ENCODE measurements around the gene CAPZA1. TPM values are rescaled to one million over a fixed set of nuclear protein-coding genes. Genes with fewer than 3 reads are reported as not detected.

CAPZA1 gene
- total and polyA plus RNA-seq, 2 experiments from 2014 or later = 109 to 177 TPM

DNA sequence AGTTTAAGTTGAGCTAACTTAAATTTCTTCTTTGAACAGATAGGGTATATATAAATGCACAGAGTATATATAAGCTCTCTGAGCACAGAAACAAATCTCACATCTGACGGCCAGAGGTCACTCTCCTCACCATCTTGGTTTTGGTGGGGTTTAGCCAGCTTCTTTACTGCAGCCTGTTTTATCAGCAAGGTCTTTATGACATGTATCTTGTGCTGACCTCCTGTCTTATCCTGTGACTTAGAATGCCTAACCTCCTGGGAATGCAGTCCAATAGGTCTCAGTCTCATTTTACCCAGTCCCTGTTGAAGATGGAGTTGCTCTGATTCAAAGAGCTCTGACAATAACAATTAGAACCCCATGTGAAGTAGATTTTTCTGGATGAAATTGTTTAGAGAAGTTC is 53.2 kb downstream of the CAPZA1 start:
- H3K4me3 ChIP-seq = no peak overlapping the region
- no peaks in the 10 kb centered on the region for H3K9me3 ChIP-seq (ENCODE audit: low read depth)
- H2AFZ ChIP-seq = no peak overlapping the region
- 74% methylated on average over 1 of the region's 1 CpG for WGBS (ENCODE audit: low lambda C conversion rate, missing lambda C conversion rate)
- H3K9me2 ChIP-seq (replicated peaks; ENCODE audit: insufficient read depth) = no peaks in the 10 kb centered on the region
- H4K20me1 ChIP-seq (ENCODE audit: insufficient read depth, poor library complexity, severe bottlenecking) = no peaks in the 10 kb centered on the region
- H3K27me3 ChIP-seq = no peaks in the 10 kb centered on the region
- H3K36me3 ChIP-seq (replicated peaks; ENCODE audit: insufficient read depth, low read depth) = no peaks in the 10 kb centered on the region
- no peak for DNase-seq (ENCODE audit: low spot score)
- peak overlapping the region; percentile 81 for H3K4me2 ChIP-seq
- TF ChIP-seq, protein P1, sequence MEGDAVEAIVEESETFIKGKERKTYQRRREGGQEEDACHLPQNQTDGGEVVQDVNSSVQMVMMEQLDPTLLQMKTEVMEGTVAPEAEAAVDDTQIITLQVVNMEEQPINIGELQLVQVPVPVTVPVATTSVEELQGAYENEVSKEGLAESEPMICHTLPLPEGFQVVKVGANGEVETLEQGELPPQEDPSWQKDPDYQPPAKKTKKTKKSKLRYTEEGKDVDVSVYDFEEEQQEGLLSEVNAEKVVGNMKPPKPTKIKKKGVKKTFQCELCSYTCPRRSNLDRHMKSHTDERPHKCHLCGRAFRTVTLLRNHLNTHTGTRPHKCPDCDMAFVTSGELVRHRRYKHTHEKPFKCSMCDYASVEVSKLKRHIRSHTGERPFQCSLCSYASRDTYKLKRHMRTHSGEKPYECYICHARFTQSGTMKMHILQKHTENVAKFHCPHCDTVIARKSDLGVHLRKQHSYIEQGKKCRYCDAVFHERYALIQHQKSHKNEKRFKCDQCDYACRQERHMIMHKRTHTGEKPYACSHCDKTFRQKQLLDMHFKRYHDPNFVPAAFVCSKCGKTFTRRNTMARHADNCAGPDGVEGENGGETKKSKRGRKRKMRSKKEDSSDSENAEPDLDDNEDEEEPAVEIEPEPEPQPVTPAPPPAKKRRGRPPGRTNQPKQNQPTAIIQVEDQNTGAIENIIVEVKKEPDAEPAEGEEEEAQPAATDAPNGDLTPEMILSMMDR (IDR thresholded peaks at IDR 0.05; ENCODE audit: poor library complexity) = no peak
- TF ChIP-seq EZH2phosphoT487 (IDR thresholded peaks at IDR 0.05; ENCODE audit: low read depth, severe bottlenecking, unreplicated experiment) (no peak), EZH2 (IDR thresholded peaks at IDR 0.05; ENCODE audit: borderline replicate concordance) (no peak)
- peaks cover 26% of the 10 kb centered on the region for H3K79me2 ChIP-seq
- peak overlapping the region; percentile 99 for H3K27ac ChIP-seq
- peaks cover 19% of the 10 kb centered on the region for H3K4me1 ChIP-seq (ENCODE audit: insufficient read depth)

DNA sequence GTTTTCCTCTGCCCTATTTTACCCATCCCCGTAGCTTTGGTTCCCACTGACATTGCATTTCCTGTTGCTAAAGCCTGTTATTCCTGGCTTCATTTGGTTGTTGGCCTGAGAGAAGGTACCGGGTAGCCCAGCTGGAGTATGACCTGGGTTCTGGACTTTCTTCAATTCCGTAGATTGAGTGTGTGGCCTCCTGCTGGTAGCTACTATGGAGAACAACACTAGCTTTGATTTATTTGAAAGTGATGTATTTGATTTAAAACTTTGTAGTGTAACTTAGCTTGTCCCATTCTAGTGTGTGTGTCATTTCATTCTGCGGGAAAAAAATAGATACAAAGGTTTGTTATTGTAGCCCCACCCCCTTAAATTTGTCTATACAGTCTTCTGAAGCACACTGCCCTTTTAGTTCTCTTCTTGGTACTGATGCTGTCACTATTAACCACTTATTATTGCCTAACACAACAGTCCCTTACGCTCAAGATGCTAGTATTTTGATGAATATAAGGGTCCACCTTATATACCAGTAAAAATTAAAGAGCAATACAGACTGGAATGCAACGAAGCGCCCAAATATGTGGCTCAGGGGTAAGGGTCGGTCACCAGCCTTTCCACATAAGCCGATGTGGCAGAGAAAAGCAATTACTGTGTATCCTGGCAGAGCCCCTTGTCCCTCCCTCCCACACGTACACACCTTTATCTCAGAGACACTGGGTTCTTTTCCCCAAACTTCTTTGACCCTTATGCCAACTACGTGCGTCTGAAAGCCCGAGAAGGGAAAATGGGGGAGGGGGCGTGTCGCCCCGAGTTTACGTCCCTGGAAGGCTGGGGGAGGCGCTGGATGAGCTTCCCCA is 54.2 kb downstream of the CAPZA1 start:
- H3K27ac ChIP-seq = peak overlapping the region; percentile 99
- 12% methylated on average over 17 of the region's 18 CpGs for WGBS (ENCODE audit: low lambda C conversion rate, missing lambda C conversion rate)
- H3K27me3 ChIP-seq = no peaks in the 10 kb centered on the region
- TF ChIP-seq EZH2 (IDR thresholded peaks at IDR 0.05; ENCODE audit: borderline replicate concordance) (no peak), EZH2phosphoT487 (IDR thresholded peaks at IDR 0.05; ENCODE audit: low read depth, severe bottlenecking, unreplicated experiment) (no peak)
- TF ChIP-seq, protein P1 (IDR thresholded peaks at IDR 0.05; ENCODE audit: poor library complexity) = peak; percentile 48
- H3K4me2 ChIP-seq = peak overlapping the region; percentile 81
- H3K9me2 ChIP-seq (replicated peaks; ENCODE audit: insufficient read depth) = no peaks in the 10 kb centered on the region
- peak; percentile 54 for DNase-seq (ENCODE audit: low spot score)
- no peaks in the 10 kb centered on the region for H3K9me3 ChIP-seq (ENCODE audit: low read depth)
- no peaks in the 10 kb centered on the region for H3K36me3 ChIP-seq (replicated peaks; ENCODE audit: insufficient read depth, low read depth)
- H3K4me1 ChIP-seq (ENCODE audit: insufficient read depth) = peaks cover 19% of the 10 kb centered on the region
- peak overlapping the region; percentile 19 for H2AFZ ChIP-seq
- H3K79me2 ChIP-seq = peaks cover 36% of the 10 kb centered on the region
- H4K20me1 ChIP-seq (ENCODE audit: insufficient read depth, poor library complexity, severe bottlenecking) = no peaks in the 10 kb centered on the region
- H3K4me3 ChIP-seq = peak overlapping the region; percentile 78

DNA sequence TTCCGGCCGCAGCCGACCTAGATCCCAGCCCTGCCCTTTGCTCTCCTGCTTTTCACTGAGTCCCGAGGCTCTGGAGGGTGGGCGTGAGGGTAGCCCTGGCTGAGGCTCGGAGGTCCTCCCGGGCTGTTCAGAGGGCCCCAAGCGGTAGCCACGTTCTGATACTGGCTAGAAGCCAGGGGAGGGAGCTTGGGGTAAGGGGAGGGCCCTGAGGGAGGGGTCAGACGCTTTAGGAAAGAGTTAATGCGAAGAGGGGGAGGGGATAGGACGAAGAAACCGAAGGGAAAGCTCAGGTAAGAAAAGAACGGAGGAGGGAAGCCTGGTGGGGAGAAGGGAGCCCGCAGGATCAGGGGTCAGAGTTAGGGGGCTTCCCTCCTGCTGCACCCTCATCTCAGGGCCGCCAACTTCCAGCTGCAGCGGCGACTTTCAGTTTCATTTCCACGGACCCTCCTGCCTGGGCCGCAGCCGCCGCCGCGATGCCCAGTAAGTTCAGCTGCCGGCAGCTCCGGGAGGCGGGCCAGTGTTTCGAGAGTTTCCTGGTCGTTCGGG is 54.9 kb downstream of the CAPZA1 start, which contains the start of gene MOV10:
Gene MOV10, plus strand, starts transcription at position 220 of the 546 bp plus-strand sequence. Its CDS starts 254 bp downstream, at position 474.
- H3K4me2 ChIP-seq = peak within 1 kb of the TSS; percentile 81
- H3K9me3 ChIP-seq (ENCODE audit: low read depth) = no peaks in the 10 kb centered on the region
- no peaks in the 10 kb centered on the region for H3K36me3 ChIP-seq (replicated peaks; ENCODE audit: insufficient read depth, low read depth)
- no peaks in the 10 kb centered on the region for H3K27me3 ChIP-seq
- peaks cover 2% of the 10 kb centered on the region for H4K20me1 ChIP-seq (ENCODE audit: insufficient read depth, poor library complexity, severe bottlenecking)
- under 1% methylated on average over 27 of the region's 30 CpGs for WGBS (ENCODE audit: low lambda C conversion rate, missing lambda C conversion rate)
- no peaks in the 10 kb centered on the region for H3K9me2 ChIP-seq (replicated peaks; ENCODE audit: insufficient read depth)
- peak within 1 kb of the TSS; percentile 99 for H3K27ac ChIP-seq
- TF ChIP-seq EZH2phosphoT487 (IDR thresholded peaks at IDR 0.05; ENCODE audit: low read depth, severe bottlenecking, unreplicated experiment) = no peak
- TF ChIP-seq, protein P1 (IDR thresholded peaks at IDR 0.05; ENCODE audit: poor library complexity) = no peak
- no peak for TF ChIP-seq EZH2 (IDR thresholded peaks at IDR 0.05; ENCODE audit: borderline replicate concordance)
- peak; percentile 80 for DNase-seq (ENCODE audit: low spot score)
- peak within 1 kb of the TSS; percentile 78 for H3K4me3 ChIP-seq
- H3K4me1 ChIP-seq (ENCODE audit: insufficient read depth) = peaks cover 19% of the 10 kb centered on the region
- H3K79me2 ChIP-seq = peaks cover 43% of the 10 kb centered on the region
- peak within 1 kb of the TSS; percentile 19 for H2AFZ ChIP-seq

Measured in hepatocyte (in vitro differentiated cells).